ENCODE data around the gene AGFG2. TPM values are rescaled to one million over a fixed set of nuclear protein-coding genes. Genes with fewer than 3 reads are reported as not detected.

Gene AGFG2
- total RNA-seq, 1 donor from 2014 or later = 48.6 TPM

- H3K36me3 Mint-ChIP-seq (ENCODE audit: low read depth, unreplicated experiment) = peaks cover 29% of the 10 kb centered on the region
Observed at GRCh38 chr7:100555701-100556100, 16.7 kb downstream of the AGFG2 start.

GRCh38 chr7:100556541-100556940, 17.5 kb downstream of the AGFG2 start:
- peaks cover 11% of the 10 kb centered on the region for H3K4me1 Mint-ChIP-seq (ENCODE audit: unreplicated experiment)
- TF ChIP-seq CTCF (IDR thresholded peaks at IDR 0.05; ENCODE audit: unreplicated experiment) = no peak
- H3K36me3 Mint-ChIP-seq (ENCODE audit: low read depth, unreplicated experiment) = peaks cover 28% of the 10 kb centered on the region
- no peaks in the 10 kb centered on the region for H3K9me3 Mint-ChIP-seq (ENCODE audit: unreplicated experiment)
- DNase-seq (ENCODE audit: low spot score) = no peak
- no peak overlapping the region for H3K27ac Mint-ChIP-seq (ENCODE audit: unreplicated experiment)
- H3K27me3 Mint-ChIP-seq (ENCODE audit: unreplicated experiment) = peaks cover 2% of the 10 kb centered on the region
- no peak overlapping the region for H3K4me3 Mint-ChIP-seq (ENCODE audit: unreplicated experiment)

More at GRCh38 chr7:100555701-100556100, 16.7 kb downstream of the AGFG2 start:
- TF ChIP-seq CTCF (IDR thresholded peaks at IDR 0.05; ENCODE audit: unreplicated experiment) = no peak
- DNase-seq (ENCODE audit: low spot score) = no peak
- H3K27ac Mint-ChIP-seq (ENCODE audit: unreplicated experiment) = no peak overlapping the region
- H3K4me1 Mint-ChIP-seq (ENCODE audit: unreplicated experiment) = peaks cover 11% of the 10 kb centered on the region
- peaks cover 2% of the 10 kb centered on the region for H3K27me3 Mint-ChIP-seq (ENCODE audit: unreplicated experiment)
- H3K9me3 Mint-ChIP-seq (ENCODE audit: unreplicated experiment) = no peaks in the 10 kb centered on the region
- no peak overlapping the region for H3K4me3 Mint-ChIP-seq (ENCODE audit: unreplicated experiment)

- peaks cover 11% of the 10 kb centered on the region for H3K4me1 Mint-ChIP-seq (ENCODE audit: unreplicated experiment)
- H3K27ac Mint-ChIP-seq (ENCODE audit: unreplicated experiment) = peak overlapping the region; percentile 93
- TF ChIP-seq CTCF (IDR thresholded peaks at IDR 0.05; ENCODE audit: unreplicated experiment) = no peak
- H3K27me3 Mint-ChIP-seq (ENCODE audit: unreplicated experiment) = peaks cover 9% of the 10 kb centered on the region
- peaks cover 24% of the 10 kb centered on the region for H3K36me3 Mint-ChIP-seq (ENCODE audit: low read depth, unreplicated experiment)
- DNase-seq (ENCODE audit: low spot score) = no peak
- peak overlapping the region; percentile 84 for H3K4me3 Mint-ChIP-seq (ENCODE audit: unreplicated experiment)
- H3K9me3 Mint-ChIP-seq (ENCODE audit: unreplicated experiment) = no peaks in the 10 kb centered on the region
Observed at GRCh38 chr7:100559127-100559526, 20.1 kb downstream of the AGFG2 start.

- Mint-ChIP-seq H3K27ac (ENCODE audit: unreplicated experiment) (peak overlapping the region; percentile 30), H3K36me3 (ENCODE audit: low read depth, unreplicated experiment) (peaks cover 19% of the 10 kb centered on the region), H3K27me3 (ENCODE audit: unreplicated experiment) (peaks cover 9% of the 10 kb centered on the region), H3K9me3 (ENCODE audit: unreplicated experiment) (no peaks in the 10 kb centered on the region), H3K4me3 (ENCODE audit: unreplicated experiment) (no peak overlapping the region), H3K4me1 (ENCODE audit: unreplicated experiment) (peaks cover 11% of the 10 kb centered on the region)
- TF ChIP-seq CTCF (IDR thresholded peaks at IDR 0.05; ENCODE audit: unreplicated experiment) = no peak
- DNase-seq (ENCODE audit: low spot score) = no peak
Observed at GRCh38 chr7:100561491-100562194, 22.6 kb downstream of the AGFG2 start.
